NCI-H460 (cell line): Measurements from ENCODE around the gene PVALB. TPM values are rescaled to one million over a fixed set of nuclear protein-coding genes. Genes with fewer than 3 reads are reported as not detected.
A peak's percentile ranks its signal among the peaks of the same experiment; 100 is the strongest.

ENCODE experiments used
- DNase-seq: peaks from one replicate; pipeline ENCODE4 v3.0.0-alpha.2; 2016; ENCODE audit warnings: low read depth; ENCODE audit errors: extremely low read depth
- polyA plus RNA-seq: library from polyadenylated mRNA; depleted of rRNA; stranded (reverse); fragments of >200 nt; gene quantifications from 2 replicates; pipeline ENCODE4 v1.2.3, GENCODE V29; 2014; cell fraction: nucleus; rRNA removed
- total RNA-seq: library from RNA; depleted of rRNA; stranded (reverse); fragments of >200 nt; shearing (Covaris generic); gene quantifications from 2 replicates; pipeline ENCODE4 v1.2.3, GENCODE V29; 2014; rRNA removed

PVALB gene
- total RNA-seq: not detected in 2 replicates
- not detected in 2 replicates for polyA plus RNA-seq

GRCh38 chr22:36816636-36817524 is at the start of gene PVALB:
Gene PVALB (minus strand): TSS chr22:36817035. CDS start chr22:36817005, 30 bp downstream.
- DNase-seq: peak; percentile 7

- no peak for DNase-seq
Observed at GRCh38 chr22:36865346-36865745, 48.5 kb upstream of the PVALB start.

DNA sequence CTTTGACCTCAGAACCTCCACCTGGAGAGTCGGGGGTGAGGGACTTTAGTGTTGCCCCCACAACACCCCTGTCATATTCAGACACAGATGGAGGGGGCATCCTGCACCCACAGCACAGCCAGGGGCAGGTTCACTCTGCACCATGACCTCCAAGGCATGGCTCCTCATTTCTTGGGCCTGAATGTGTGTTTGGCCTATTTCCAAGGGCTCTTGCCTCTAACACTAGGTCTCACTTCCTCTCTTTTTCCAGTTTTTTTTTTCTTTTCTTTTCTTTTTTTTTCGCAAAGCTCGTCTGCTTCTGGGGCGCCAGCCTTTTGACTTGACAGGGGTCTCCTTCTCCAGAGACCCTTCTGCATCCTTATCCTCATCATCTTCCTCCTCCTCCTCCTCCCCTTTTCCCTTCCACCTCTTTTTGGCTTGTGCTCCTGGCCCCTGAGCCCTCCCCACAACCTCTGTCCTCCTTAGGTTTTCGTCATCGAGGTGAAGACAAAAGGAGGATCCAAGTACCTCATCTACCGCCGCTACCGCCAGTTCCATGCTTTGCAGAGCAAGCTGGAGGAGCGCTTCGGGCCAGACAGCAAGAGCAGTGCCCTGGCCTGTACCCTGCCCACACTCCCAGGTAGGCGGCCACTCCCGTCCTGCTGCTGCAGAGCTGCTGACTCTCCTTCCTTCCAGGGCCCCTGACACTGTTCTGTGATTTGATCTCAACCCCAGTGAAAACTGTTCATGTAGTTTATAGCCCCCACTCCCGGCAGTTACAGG is 47.8 kb upstream of the PVALB start:
- DNase-seq: no peak

DNA sequence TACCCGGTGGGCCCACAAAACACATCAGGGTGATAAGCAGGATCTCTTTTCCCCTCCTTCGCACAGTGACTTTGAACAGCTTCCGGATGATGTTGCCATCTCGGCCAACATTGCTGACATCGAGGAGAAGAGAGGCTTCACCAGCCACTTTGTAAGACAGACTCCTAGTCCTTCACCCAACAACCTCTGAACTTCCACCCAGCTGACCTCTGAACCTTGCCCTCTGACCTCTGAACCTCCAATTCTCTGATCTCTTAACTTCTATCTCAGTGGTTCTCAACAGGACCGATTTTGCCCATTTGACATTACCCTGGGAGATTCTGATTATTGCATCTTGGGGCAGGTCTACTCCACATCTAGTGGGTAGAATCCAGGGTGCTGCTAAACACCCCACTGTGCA is 47.1 kb upstream of the PVALB start:
- no peak for DNase-seq

DNA sequence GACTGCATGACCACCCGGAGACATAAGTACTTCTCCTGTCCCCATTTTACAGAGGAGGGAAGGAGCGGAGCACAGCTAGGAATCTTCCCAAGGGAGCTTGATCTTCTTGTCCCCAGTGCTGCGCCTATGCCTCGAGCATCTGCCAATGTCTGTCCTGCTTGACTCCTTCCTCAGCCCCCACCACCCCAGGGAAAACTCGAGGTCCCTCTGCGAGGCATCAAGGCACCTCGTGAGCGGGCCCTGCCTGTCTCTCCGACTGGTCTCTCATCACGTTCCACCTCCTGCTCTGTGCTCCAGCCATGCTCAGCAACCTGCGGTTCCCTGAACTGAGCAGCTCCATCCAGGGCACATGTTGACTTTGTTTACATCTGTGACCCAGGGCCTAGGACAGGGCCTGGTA is 46.4 kb upstream of the PVALB start:
- no peak for DNase-seq

DNA sequence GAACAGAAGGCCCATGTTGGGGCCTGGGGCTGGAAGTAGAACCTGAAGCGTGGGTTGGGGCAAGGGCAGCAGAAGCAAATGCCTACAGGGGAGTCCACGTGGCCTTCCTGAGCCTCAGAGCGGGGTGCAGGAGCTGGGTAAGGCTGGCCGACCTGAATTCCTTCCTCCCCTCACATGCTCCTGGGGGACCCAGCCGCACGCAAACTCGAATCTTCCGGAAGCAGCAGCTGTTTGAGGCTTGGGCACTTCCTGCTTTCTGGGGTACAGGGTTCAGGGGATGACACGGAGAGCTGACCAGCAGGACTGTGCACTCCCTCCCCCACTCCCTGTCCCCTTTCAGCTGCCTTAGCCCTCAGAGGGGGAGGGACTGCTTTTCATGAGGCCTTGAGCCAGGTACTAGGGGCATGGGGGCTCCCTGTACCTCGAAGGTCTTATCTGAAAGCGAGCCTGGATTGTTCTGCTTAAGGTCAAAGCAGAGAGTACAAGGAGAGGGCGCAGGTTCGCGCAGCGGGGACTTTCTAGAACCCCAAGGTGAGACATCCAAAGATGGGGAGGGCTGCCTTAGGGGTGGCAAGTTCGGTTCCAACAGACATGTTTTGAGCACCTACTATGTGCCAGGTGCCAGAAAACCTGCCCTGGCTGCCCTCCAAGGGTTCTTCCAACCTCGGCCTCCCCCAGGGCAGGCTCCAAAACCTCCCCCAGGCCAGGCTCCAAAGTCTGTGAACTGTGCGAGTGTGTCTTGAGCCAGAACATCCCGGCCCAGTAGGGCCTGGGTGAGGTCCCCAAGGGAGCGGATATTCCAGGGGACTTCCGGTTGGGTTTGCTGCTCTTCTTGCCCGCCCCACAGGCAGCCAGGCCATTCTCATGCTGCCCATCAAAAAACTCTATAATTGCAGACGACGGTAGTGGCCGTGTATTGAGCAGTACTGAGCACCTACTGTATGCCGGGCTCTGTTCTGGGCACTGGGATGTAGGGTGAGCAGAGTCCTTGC is 45.7 kb upstream of the PVALB start:
- no peak for DNase-seq

- no peak for DNase-seq
Observed at GRCh38 chr22:36860821-36861659, 44.2 kb upstream of the PVALB start, which contains the start of gene NCF4. Gene NCF4 (plus strand): TSS chr22:36861006. CDS start chr22:36861172, 166 bp downstream.

- DNase-seq: no peak
Observed at GRCh38 chr22:36860438-36860820, 43.6 kb upstream of the PVALB start.

DNA sequence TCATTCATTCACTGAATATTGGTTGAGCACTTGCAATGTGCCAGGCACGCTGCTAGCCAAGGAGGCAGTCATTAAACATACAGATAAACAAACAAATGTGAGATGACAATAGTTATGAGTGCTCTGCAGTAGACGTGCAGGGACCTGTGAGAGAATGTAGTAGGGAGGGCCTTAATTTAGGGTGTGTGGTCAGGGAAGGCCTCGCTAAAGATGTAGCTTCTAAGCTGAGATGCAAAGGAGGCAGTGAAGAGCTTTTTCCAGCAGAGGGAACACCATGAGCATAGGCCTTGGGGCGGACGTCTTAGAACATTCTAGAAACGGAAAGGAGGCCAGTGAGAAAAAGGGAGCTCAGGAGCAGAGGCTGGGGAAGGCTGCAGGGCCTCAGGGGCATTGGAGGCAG is 43.2 kb upstream of the PVALB start:
- DNase-seq: no peak

GRCh38 chr22:36858966-36859365 is 42.1 kb upstream of the PVALB start:
- no peak for DNase-seq

- no peak for DNase-seq
Observed at GRCh38 chr22:36858156-36858555, 41.3 kb upstream of the PVALB start.

DNA sequence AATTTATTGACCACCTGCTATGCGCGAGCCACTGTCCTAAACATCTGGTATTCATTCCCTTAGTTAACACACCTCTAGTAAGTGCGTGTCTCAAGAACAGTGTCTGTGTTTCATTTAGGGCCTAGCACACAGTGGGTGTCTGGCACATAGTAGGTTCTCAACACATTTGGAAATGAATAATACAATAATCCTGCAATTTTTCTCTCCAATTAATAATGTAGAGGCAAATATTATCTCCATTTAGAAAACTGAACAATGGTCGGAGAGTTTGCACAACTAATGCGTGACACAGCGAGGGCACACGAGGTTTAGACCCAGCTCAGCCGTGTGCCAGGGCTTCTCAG is 39.9 kb upstream of the PVALB start:
- no peak for DNase-seq

- peak; percentile 71 for DNase-seq
Observed at GRCh38 chr22:36856121-36856791, 39.4 kb upstream of the PVALB start.

- no peak for DNase-seq
Observed at GRCh38 chr22:36855478-36855877, 38.6 kb upstream of the PVALB start.

DNA sequence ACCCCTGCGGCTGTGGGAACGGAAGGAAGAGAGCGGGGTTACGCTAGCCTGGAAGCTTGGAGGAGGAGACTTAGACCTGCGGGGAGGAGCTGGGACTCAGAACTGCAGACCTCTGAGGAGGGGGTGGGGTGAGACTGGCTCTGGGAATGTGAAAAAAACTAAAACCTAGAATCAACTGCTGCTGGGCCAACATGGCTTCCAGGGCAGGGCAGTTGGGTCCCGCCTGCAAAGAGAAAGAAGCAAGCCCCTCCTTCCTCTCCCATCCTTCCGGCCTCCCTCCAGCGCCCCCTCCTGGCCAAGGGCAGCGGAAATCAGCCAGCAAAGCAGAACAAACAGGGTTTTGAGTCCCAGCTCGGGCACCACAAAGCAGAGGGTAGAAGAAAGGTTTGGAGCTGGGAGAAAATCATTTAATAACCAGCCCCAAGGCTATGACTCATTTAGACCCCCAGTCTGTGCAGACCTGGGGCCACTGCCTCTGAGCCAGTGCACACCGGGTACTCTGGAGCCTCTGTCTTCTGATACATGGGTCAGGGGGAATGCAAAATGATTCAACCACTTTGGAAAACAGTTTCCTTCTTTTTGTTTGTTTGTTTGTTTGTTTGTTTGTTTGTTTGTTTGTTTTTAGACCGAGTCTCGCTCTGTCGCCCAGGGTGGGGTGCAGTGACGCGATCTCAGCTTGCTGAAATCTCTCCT is 36.7 kb upstream of the PVALB start:
- DNase-seq: peak; percentile 19

DNA sequence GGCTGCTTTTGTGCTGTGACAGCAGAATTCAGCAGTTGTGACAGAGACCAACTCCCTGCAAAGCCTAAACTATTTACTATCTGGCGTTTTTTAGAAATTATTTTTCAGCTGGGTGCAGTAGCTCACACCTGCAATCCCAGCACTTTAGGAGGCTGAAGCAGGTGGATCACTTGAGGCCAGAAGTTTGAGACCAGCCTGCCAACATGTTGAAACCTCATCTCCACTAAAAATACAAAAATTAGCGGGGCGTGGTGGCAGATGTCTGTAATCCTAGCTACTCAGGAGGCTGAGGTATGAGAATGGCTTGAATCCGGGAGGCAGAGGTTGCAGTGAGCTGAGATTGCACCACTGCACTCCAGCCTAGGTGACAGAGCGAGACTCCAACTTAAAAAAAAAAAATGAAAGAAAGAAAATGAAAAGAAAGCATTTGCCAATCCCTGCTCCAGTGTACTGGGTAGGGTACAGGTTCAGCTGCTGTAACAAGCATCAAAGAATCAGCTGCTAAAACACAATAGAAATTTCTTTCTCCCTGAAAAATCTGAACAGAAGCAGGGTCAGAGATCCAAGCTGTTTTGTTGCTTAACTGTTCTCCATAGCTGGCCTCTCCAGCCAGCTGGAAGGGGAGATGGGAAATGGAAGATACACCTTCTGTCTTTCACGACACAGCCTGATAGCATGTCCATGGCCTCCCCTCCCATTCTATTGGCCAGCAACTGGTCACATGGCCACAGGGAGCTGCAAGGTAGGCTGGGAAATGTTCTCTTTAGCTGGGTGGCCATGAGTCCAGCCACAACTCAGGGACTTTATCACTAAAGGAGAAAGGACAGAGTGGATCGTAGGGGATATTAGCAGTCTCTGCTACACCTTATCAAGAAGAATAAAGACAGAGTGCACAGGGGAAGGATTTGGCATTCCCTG is 35.5 kb upstream of the PVALB start:
- DNase-seq: no peak

DNA sequence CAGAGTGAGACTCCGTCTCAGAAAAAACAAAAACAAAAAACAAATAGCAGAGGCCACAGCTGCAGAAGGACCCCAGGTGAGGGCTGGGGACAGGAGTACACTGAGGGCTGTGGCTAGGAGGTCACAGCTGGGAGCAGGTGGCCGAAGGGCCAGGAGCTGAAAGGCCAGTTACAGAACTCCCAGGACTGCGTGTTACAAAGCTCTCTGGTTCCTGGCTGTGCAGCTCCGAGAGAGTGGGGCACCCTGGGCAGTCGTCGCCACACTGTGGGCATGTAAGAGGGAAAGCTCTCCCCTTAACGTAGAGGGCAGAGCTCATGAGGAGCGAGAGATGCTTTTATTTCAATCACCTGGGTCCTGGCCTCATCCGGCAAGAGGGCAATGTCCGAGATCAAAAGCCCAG is 33.8 kb upstream of the PVALB start:
- no peak for DNase-seq
